HG02870 (cell line): ENCODE data around the gene MCTS1.
A peak's percentile ranks its signal among the peaks of the same experiment; 100 is the strongest.
"Not testable (repeated sequence)": the region's sequence is repeated elsewhere in the genome, so short reads cannot be mapped to it uniquely, and the experiment has no call there.

ENCODE experiments used
- ATAC-seq: cut with Tn5 transposase; IDR thresholded peaks from one replicate; pipeline ENCODE4 v1.9.1; 2021; ENCODE audit warnings: mild to moderate bottlenecking, moderate library complexity; ENCODE audit not compliant: unreplicated experiment

MCTS1 gene, protein sequence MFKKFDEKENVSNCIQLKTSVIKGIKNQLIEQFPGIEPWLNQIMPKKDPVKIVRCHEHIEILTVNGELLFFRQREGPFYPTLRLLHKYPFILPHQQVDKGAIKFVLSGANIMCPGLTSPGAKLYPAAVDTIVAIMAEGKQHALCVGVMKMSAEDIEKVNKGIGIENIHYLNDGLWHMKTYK

DNA sequence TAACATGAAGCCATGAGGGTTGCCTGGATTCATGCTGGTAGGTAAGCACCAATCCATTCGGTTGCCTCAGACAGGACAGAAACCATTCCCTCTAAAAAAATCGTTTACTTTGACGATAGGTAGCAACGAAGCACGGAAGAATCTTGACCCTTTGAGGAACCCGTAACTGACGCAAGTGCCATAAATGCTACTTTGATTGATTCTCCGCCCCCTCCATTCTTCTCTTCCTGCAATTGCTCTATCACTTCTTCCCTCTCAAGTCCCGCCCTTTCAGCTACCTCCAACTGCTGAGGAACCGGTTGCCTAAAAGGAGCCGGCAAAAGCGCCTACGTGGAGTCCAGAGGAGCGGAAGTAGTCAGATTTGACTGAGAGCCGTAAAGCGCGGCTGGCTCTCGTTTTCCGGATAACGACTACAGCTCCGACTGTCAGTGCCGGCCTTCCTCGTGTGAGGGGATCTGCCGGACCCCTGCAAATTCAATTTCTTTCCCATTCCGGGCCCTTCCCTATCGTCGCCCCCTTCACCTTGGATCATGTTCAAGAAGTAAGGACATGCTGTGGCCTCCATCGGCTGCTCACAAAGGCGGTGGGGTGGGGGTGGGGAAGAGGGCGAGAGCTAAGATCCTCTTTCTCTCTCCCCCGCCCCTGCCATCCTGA, at the start of gene MCTS1:
Gene MCTS1, plus strand, starts transcription at position 395 of the 654 bp plus-strand sequence. Its CDS starts 136 bp downstream, at position 531.
- ATAC-seq, result peak; percentile 90

DNA sequence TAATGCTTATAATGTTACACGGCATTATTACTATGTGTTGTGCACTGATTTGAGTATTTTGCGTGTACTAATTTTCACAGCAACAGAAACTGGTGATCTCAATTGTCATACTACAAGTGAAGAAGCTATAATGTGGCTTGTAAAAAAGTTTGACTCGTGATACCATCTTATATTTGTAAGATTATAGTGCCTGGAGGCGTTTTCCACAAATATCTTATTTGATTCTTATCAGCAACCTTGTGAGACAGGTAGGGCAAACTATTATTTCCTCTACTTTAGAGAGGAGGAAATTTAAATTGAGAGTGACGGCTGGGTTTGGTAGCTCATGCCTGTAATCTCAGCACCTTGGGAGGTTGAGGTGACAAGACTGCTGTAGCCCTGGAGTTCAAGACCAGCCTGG, 47.6 kb upstream of the MCTS1 start:
- no peak for ATAC-seq

DNA sequence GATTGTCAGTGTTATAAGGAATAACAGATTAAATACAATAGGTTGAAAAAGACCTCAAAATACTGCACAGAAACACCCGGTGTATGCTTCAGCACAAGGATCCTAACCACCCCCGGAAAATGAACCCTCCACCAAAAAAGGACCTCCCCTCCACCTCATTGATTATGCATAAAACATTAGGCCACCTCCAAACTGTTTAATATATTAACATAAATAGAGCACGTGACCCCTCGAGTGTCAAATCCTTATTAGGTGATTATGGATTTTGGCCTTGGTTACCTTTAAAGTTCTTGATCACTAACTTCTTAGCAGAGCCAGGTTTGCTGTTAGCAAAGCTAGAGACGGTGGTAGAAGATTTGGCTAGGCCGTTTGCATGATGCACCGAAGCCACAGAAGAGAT, 44.1 kb upstream of the MCTS1 start:
- no peak for ATAC-seq

DNA sequence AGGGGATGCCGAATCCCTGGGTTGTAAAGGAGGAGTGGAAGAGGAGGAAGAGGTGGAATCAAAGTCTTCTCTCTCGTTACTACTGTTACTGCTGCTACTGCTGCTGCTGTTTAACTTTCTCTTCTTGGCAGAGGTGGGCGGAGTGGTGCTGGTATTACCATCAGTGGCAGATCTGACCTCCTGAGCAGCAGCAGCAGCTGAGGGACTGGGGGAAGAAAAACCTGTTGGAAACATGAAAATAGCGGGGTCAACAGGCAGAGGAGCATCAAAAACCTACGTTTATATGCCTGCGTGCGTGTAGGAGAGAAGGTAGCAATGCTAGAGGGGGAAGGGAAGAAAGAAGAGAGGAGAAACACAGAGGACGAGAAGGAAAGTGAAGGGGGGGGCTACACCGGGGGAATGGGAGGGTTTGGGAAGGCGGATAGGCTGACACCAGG, 43.5 kb upstream of the MCTS1 start:
- ATAC-seq, result peak; percentile 33

DNA sequence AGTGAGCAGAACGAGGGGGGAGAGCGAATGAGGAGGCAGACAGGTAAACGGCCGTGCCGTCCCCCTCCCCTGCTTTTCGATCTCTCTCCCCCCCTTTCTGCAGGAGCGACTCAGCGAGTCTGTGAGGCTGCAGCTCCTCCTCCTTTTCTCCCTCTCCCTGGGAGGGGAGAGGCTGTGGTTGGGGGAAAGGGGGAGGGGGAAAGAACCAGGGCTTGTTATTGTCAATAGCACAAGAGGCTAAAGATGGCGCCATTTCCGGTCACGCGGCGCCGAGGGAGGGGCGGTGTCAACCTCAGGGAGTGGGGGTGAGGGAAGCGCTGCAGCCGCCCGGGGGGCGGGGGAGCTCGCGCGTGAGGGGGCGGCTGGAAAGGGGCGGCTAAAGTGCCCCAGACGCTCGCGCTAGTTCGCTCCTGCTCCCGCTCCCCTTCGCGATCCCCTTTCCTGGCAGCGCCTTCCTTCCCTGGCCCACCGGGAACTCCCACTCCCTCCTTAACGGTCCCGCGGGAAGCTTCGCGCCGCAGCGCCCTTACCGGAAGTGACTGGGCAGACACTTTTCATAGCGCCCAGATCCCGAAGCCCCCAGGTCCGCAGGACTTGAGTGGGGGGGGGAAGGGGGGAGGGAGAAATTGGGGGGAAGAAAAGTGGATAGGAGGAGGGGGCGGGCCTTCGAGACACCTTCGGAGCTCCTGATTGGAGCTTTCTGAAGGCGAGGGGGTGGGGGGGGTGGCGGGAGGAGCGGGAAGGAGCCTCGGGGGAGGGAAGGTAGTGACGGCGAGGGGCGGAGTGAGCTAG, 42.9 kb upstream of the MCTS1 start, which contains the start of gene CUL4B:
Gene CUL4B, minus strand, starts transcription at position 121 of the 792 bp plus-strand sequence. CDS start 324 bp downstream, outside the sequence.
- ATAC-seq, result peak; percentile 81

DNA sequence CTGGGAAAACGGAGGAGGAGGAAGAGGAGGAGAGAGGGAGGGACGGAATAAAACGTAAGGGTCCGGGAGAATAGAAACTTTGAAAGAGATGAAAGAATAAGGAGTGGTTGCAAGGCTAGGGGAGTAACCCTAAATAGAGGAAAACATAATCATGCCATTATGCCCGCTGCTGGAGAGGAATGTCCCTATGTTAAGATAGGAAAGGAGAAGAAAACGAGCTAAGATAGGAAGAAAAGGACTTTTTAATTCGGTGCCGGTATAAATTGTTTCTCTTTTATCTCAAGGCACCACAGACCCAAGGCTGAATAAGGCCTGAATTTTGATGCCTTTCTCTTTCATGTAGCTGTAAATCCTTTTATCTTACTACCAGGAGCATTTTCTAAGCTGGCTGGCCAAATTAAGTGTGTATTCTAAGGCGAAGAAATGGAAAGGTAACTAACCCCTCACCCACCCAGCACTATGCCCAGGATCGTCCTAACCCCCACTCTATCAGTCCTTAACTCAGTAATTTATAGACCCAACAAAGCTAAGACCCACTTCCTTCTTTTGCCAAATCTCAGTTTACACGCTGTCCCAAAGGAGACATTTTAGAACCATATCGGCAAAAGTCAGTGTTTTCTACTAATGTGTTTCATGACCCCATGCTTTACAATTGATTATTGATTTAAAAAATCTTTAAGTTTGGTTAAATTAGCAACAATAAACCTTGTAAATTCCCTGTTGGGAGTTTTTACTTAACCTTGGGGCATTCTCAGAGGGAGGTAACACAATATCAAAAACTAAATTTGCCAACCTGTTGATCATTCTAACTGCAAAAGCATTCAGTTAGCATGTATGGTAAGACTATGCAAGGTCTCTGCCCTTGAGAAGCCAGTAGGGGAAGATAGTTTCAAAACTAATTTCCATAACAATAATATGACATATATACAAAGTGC, 42.0 kb upstream of the MCTS1 start:
- ATAC-seq, result peak; percentile 23

DNA sequence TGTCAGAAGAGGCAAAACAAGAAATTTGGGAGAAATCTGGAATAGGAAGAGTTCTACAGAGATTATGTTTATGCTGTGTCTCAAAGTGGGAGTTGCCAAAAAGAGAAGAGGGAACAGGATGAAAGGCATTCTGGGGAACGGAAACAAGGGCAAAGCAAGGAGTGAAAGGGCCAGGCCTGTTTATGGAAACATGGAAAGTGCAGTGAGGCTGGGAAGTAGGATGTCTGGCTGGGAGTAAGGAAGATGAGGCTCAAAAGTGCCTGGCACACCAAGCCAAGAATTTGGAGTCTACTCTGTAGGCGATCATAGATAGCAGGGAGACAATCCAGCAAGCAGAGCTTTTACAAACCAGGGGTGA, 41.4 kb upstream of the MCTS1 start:
- ATAC-seq, result no peak

DNA sequence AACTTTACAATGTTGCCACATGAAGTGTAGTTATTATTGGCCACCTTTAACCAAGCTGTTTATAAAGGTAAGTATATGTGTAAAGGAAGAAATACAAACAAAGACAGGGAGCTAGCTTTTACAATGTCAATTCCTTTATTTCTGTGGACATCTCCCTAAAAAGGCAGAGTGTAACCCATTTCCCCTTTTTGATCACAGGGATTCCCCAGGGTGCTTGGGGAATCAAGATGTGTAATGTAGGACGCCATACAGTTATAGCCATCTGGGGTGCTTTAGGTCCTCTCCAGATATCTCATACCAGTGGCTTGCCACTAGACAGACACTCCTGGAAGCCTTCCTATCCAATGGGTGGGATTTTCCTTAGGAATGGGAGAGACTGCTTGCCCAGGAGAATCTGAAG, 39.0 kb upstream of the MCTS1 start:
- ATAC-seq, result no peak

DNA sequence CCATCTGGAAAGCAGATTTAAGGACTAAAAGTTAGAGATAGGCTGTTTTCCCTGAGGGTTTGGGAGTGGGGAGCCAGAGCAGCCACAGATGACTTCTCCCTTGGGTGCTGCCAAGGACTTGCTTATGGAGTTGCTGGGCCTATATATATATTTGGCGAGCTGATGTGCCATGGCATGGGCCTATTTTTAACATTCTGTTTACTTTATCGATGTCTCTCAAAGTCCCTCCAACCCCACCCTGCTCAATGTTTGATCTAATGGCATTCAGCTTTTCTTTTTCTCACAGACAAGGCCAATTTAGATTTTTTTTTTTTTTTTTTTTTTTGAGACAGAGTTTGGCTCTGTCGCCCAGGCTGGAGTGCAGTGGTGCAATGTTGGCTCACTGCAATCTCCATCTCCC, 37.1 kb upstream of the MCTS1 start:
- ATAC-seq, result no peak

DNA sequence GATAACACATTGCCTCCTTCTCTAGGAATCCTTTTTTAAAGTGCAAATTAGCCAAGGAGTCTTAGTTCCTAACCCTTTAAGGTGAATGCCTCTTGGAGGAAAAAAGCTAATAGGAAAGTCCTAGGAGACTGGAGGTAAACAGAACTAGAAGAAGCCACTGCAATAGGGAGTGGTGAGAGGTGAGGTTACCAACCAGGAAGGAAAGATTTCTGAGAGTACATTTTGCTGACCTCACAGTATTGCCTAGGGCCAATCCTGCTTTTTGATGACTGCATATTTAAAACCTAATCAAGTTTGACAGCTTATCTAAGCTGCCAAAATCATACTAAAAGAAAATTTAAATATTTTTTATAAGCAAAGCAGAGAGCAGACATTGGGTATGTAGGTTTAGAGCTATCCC, 35.9 kb upstream of the MCTS1 start:
- ATAC-seq, result no peak

DNA sequence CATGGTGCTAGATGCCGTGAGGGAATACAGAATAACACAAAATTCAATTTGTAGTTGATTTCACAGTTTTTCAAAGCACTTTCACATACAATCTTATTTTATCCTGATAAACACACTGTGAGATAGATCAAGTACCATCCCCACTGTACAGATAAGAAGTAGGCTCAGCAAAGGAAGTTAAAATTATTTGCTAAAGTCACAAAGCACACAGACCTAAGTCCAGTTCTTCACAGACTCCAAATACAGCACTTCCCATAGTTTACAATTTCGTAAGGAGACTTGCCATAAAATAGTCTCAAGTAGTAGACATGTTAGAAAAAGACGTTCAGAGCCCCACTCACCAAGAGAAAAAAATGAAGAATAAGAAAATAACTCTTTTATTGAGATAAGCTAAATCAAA, 35.3 kb upstream of the MCTS1 start:
- no peak for ATAC-seq

DNA sequence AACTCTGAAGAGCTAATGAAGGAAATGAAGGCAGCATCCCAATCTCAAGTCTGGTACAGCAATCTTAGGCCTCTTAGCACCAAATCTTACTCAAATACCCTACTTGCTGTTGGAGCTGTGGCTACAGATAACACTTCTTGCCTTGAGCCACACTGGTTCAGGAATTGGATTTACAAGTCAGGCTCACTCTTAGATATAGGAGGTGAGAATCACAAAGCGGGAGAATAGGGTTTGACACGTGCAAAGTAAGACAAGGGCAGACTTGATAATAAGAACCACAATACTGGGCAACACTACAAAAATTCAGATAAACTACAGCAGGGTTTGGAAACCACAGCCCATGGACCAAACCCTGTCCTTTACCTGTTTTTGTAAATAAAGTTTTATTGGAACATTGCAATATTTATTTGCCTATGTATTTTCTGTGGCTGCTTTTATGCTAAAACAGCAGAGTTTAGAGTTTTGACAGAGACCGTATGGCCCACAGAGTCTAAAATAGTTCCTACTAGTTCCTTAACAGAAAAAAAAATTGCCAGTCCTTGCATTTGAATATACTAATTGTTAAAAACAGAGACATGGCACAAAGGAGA, 33.8 kb upstream of the MCTS1 start:
- ATAC-seq, result no peak

DNA sequence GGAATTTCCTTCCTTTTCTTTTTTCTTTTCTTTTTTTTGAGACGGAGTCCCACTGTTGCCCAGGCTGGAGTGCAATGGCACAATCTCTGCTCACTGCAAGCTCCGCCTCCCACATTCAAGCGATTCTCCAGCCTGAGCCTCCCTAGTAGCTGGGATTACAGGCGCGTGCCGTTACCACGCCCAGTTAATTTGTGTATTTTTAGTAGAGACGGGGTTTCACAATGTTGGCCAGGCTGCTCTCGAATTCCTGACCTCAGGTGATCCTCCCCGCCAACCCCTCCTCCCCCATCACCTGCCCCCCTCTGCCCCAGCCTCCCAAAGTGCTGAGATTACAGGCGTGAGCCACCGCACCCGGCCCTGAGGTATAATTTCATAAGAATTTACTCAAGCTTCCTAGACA, 30.1 kb upstream of the MCTS1 start:
- ATAC-seq, result not testable (repeated sequence)

DNA sequence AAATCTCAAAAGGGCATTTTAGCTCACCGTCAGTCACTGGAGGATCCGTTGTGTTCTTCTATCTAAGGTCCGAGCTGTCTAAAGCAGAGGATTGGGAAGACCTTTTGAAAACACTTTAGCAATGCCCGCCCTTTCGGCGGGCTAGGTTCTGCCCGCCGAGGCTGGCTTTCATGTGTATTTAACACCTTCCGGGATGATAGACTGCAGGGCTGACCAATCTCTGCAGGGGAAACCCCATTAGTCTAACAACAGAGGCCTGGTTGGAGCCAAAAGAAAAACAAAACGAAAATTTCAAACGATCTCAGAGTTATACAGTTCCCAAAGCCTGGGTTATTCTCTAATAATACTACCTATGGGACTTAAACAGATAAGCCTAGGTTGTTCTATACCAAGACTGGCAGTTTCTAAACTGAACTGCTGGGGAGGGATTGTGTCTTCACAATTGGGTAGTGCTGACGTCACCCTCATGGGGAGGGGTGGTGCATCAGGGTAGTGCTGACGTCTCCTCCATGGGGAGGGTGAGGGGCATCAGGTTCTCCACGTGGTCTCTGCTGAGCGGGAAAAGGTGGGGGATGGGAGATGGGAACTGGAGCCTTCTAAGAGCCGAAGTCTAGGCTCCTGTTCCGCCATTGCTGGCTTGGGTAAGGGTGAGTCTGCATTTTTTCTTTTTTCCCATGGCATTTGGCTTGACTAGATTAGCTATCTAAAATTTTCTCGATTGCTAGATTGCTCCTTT, 28.4 kb upstream of the MCTS1 start:
- no peak for ATAC-seq

DNA sequence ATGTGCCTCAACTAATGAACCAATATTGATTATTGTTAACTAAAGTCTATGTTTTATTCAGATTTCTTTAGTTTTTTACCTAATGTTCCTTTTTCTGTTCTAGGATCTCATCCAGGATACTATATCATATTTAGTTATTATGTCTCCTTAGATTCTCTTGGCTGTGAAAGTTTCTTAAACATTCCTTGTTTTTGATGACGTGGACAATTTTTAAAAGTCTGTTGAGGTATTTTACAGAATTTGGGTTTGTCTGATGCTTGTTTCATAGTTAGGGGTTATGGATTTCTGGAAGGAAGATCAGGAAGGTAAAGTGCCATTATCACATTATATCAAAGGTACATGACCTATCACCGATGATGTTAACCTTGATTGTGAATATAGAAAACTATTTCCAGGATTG, 18.2 kb upstream of the MCTS1 start:
- no peak for ATAC-seq

DNA sequence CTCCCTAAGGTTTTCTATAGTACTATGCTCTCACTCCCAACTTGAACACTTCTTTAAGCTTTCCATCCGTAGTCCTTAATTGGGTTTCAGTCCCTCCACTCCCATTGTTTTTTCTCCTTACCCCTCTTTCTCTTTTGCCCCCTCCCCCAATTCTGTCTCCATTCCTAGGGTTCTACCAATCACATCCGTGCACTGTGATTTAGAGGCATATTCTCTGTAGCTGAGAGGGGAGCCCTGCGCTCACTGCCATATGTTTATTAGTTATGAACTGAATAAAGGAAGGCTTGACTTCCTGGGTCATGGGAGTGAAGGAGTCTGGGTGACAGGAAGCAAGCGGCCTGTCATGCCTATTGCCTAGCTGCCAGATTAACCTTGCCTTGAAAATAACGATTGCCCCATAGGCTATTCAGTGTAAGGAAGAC, 471 bp downstream of the MCTS1 start:
- ATAC-seq, result peak; percentile 57

DNA sequence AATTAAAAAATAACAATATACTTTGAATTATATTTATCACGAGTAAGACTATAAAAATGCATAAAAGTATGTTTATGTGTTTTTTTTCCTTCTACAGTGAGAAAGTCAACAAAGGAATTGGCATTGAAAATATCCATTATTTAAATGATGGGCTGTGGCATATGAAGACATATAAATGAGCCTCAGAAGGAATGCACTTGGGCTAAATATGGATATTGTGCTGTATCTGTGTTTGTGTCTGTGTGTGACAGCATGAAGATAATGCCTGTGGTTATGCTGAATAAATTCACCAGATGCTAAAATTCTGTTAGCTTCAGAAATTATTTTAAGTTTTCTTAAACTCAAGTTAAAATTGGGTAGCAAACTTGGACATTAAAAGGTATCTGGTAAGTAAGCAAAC, 8.2 kb downstream of the MCTS1 start:
- ATAC-seq, result no peak

DNA sequence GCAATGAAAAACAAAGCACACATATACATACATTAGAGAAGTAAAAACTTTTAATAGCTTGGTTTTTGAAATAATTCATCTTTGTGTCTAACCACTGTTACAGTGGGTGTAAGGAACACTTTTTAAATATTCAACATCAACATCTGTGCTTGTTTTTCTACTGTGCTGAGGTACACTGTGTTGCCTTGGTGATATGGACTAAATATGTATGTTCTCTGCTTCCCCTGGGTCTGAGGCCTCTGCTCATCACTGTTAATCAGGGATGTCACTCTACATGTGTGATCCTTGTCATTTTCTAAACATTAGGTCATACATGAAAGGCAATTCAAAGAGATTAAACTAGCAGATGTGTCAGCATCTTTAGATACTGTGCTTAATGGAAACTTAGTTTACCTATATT, 10.9 kb downstream of the MCTS1 start:
- no peak for ATAC-seq

DNA sequence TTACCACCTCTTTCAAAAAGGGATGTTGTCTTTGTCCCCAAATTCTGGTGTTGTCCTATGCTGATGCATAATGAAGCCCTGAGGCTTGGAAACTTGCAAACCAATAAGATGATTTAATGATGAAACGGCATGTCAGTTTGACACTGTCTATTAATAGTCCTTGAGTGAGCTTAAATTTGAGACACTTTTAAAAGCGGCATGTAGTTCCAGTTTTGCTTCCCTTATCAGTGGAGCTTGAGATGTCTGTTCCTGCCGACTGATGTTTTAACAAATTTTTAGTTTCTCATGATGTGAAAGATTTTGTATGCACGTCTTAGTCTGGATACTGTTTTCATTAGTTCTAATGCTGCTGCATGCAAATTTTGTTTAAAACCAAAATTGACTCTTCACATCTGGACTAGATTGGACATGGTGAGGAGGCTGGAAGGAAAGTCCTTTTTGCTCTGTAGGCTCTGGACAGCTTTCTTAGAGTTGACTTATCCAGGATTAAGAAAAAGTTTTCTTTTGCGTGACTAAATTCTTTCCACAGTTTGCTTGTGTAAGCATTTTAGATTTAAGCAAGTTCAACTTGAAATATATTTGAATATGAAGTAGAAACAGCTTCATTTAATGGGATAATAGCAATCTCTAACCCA, 14.2 kb downstream of the MCTS1 start:
- no peak for ATAC-seq
